ENCODE results near the gene PAIP1. TPM values are rescaled to one million over a fixed set of nuclear protein-coding genes. Genes with fewer than 3 reads are reported as not detected.
"Not testable (repeated sequence)": the region's sequence is repeated elsewhere in the genome, so short reads cannot be mapped to it uniquely, and the experiment has no call there.

Gene PAIP1
- total and polyA plus RNA-seq, 2 donors from 2014 or later: 65.0 to 75.8 TPM

GRCh38 chr5:43514816-43515677 lies 41.8 kb downstream of the PAIP1 start, which contains the start of gene C5orf34:
C5orf34 (minus strand) TSS chr5:43515148; CDS start chr5:43509339, 5,809 bp downstream.
- DNase-seq (peak; percentile 98), FAIRE-seq (peak; percentile 73)
- intact Hi-C loops (cut with DNase I): no loop called here
- Histone ChIP-seq H3K4me3 (ENCODE audit: low read length in 3 of 3) (peak within 1 kb of the TSS; percentile 75 to 89 (median 81)), H3K27ac (ENCODE audit: low read depth in 2 of 2, low read length in 2 of 2) (peak within 1 kb of the TSS; percentile 59 to 78), H3K36me3 (ENCODE audit: control insufficient read depth in 2 of 3, insufficient read depth in 3 of 3, low read length in 3 of 3) (no peaks in the 10 kb centered on the region), H3K9me3 (ENCODE audit: control insufficient read depth in 2 of 3, insufficient read depth in 1 of 3, low read length in 3 of 3) (no peaks in the 10 kb centered on the region), H3K9ac (ENCODE audit: low read length in 3 of 3) (peak within 1 kb of the TSS; percentile 79 to 98 (median 80)), H3K4me1 (ENCODE audit: control insufficient read depth in 2 of 3, insufficient read depth in 2 of 3, low read depth in 1 of 3, low read length in 3 of 3) (peaks cover 0 to 6% (median 0%) of the 10 kb centered on the region in 3 donors), H3K27me3 (ENCODE audit: control insufficient read depth, insufficient read depth, low read length) (no peaks in the 10 kb centered on the region)
- peak; percentile 13 for TF ChIP-seq CTCF (IDR thresholded peaks at IDR 0.05; ENCODE audit: borderline replicate concordance, extremely low read depth, insufficient read depth)

GRCh38 chr5:43514471-43514815 lies 42.4 kb downstream of the PAIP1 start:
- TF ChIP-seq CTCF (IDR thresholded peaks at IDR 0.05; ENCODE audit: borderline replicate concordance, extremely low read depth, insufficient read depth): no peak
- no peaks in the 10 kb centered on the region for H3K9me3 ChIP-seq (ENCODE audit: control insufficient read depth in 2 of 3, insufficient read depth in 1 of 3, low read length in 3 of 3)
- FAIRE-seq (no peak), DNase-seq (peak in 1 of 5 donors; percentile 37)
- H3K4me3 ChIP-seq (ENCODE audit: low read length in 3 of 3): peak overlapping the region; percentile 75 to 89 (median 81)
- peaks cover 0 to 6% (median 0%) of the 10 kb centered on the region in 3 donors for H3K4me1 ChIP-seq (ENCODE audit: control insufficient read depth in 2 of 3, insufficient read depth in 2 of 3, low read depth in 1 of 3, low read length in 3 of 3)
- peak overlapping the region in 1 of 2 donors; percentile 77 for H3K27ac ChIP-seq (ENCODE audit: low read depth in 2 of 2, low read length in 2 of 2)
- H3K27me3 ChIP-seq (ENCODE audit: control insufficient read depth, insufficient read depth, low read length): no peaks in the 10 kb centered on the region
- intact Hi-C loops (cut with DNase I): no loop called here
- H3K9ac ChIP-seq (ENCODE audit: low read length in 3 of 3): peak overlapping the region; percentile 79 to 98 (median 80)
- no peaks in the 10 kb centered on the region for H3K36me3 ChIP-seq (ENCODE audit: control insufficient read depth in 2 of 3, insufficient read depth in 3 of 3, low read length in 3 of 3)

GRCh38 chr5:43514025-43514424 lies 42.9 kb downstream of the PAIP1 start:
- intact Hi-C loops (cut with DNase I): no loop called here
- no peak for TF ChIP-seq CTCF (IDR thresholded peaks at IDR 0.05; ENCODE audit: borderline replicate concordance, extremely low read depth, insufficient read depth)
- H3K27me3 ChIP-seq (ENCODE audit: control insufficient read depth, insufficient read depth, low read length): no peaks in the 10 kb centered on the region
- H3K36me3 ChIP-seq (ENCODE audit: control insufficient read depth in 2 of 3, insufficient read depth in 3 of 3, low read length in 3 of 3): no peaks in the 10 kb centered on the region
- FAIRE-seq: no peak
- no peak overlapping the region for H3K27ac ChIP-seq (ENCODE audit: low read depth in 2 of 2, low read length in 2 of 2)
- peak overlapping the region; percentile 79 to 98 (median 80) for H3K9ac ChIP-seq (ENCODE audit: low read length in 3 of 3)
- no peaks in the 10 kb centered on the region for H3K9me3 ChIP-seq (ENCODE audit: control insufficient read depth in 2 of 3, insufficient read depth in 1 of 3, low read length in 3 of 3)
- peaks cover 0 to 6% (median 0%) of the 10 kb centered on the region in 3 donors for H3K4me1 ChIP-seq (ENCODE audit: control insufficient read depth in 2 of 3, insufficient read depth in 2 of 3, low read depth in 1 of 3, low read length in 3 of 3)
- peak overlapping the region; percentile 75 to 89 (median 81) for H3K4me3 ChIP-seq (ENCODE audit: low read length in 3 of 3)
- peak in 1 of 5 donors; percentile 25 for DNase-seq

- H3K4me1 ChIP-seq (ENCODE audit: control insufficient read depth in 2 of 3, insufficient read depth in 2 of 3, low read depth in 1 of 3, low read length in 3 of 3); H3K27ac ChIP-seq (ENCODE audit: low read depth in 2 of 2, low read length in 2 of 2); intact Hi-C loops (cut with DNase I); H3K9me3 ChIP-seq (ENCODE audit: control insufficient read depth in 2 of 3, insufficient read depth in 1 of 3, low read length in 3 of 3); H3K27me3 ChIP-seq (ENCODE audit: control insufficient read depth, insufficient read depth, low read length); FAIRE-seq; H3K9ac ChIP-seq (ENCODE audit: low read length in 3 of 3); H3K36me3 ChIP-seq (ENCODE audit: control insufficient read depth in 2 of 3, insufficient read depth in 3 of 3, low read length in 3 of 3); DNase-seq; H3K4me3 ChIP-seq (ENCODE audit: low read length in 3 of 3): not testable (repeated sequence)
Measured at GRCh38 chr5:43511062-43511461, 45.8 kb downstream of the PAIP1 start.

All from kidney (tissue), 14 donors.